Measurements from ENCODE around the gene PTPRJ. TPM values are rescaled to one million over a fixed set of nuclear protein-coding genes. Genes with fewer than 3 reads are reported as not detected.

Gene PTPRJ
- total and polyA plus RNA-seq, 2 experiments from 2014 or later = 4.5 to 9.5 TPM

DNA sequence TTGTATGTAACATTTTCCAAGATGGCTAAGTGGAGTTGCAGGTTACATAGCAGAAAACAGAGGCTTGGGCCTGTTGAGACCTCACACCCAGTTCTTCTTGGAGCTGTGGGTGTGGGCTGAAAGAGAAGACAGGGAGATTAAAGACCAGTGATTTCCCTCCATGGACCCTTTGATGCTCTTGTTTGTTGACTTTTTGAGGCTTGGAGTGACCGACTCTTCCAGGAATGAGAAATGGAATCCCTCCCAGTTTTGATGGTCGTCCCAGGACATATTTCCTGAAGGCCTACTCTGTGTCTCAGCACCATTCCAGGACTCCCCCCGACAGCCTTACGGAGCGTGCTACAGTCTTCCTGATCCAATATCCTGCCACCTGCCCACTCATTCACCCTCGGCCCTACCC is 96.9 kb downstream of the PTPRJ start:
- no peak for DNase-seq
- Histone ChIP-seq H3K4me3 (no peak overlapping the region), H3K4me2 (ENCODE audit: unreplicated experiment) (no peak overlapping the region), H3K9me3 (ENCODE audit: low read depth) (no peaks in the 10 kb centered on the region), H3K9ac (no peak overlapping the region), H3K4me1 (ENCODE audit: insufficient read depth) (peaks cover 14% of the 10 kb centered on the region), H3K27me3 (replicated peaks; ENCODE audit: insufficient read depth) (no peaks in the 10 kb centered on the region), H2AFZ (no peak overlapping the region), H4K20me1 (ENCODE audit: insufficient read depth) (no peaks in the 10 kb centered on the region), H3K9me2 (ENCODE audit: insufficient read depth) (no peaks in the 10 kb centered on the region), H3K27ac (no peak overlapping the region), H3K79me2 (ENCODE audit: insufficient read depth) (peaks cover 60% of the 10 kb centered on the region), H3K36me3 (ENCODE audit: low read depth) (no peaks in the 10 kb centered on the region), H3F3A (ENCODE audit: insufficient read depth) (peaks cover 17% of the 10 kb centered on the region)
- in situ Hi-C loops (cut with MboI) = no loop called here
- TF ChIP-seq EZH2phosphoT487 (IDR thresholded peaks at IDR 0.05; ENCODE audit: insufficient read depth, low read depth) = no peak
- TF ChIP-seq EZH2 (IDR thresholded peaks at IDR 0.05; ENCODE audit: insufficient read depth, poor library complexity, severe bottlenecking) = no peak
- 88 to 94% methylated on average over 6 of the region's 6 CpGs for WGBS, 2 experiments (ENCODE audit: low coverage in 1 of 2, low lambda C conversion rate in 2 of 2, missing lambda C conversion rate in 2 of 2)

DNA sequence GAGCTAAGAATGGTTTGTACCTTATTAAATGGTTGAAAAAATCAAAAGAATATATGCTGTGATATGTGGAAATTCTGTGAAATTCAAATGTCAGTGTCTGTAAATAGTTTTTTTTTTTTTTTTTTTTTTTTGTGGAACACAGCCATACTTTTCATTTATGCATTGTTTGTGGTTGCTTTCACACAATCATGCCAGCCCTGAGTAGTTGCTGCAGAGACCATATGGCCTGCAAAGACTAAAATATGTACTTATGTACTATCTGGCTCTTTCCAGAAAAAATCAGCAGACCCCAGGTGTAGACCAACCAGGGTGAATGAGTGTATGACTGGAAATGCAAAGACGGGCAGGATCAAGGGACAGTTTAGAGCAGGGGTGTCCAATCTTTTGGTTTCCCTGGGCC is 98.3 kb downstream of the PTPRJ start:
- no peak overlapping the region for H3K4me2 ChIP-seq (ENCODE audit: unreplicated experiment)
- in situ Hi-C loops (cut with MboI) = no loop called here
- no peak for DNase-seq
- no peak overlapping the region for H3K4me3 ChIP-seq
- no peaks in the 10 kb centered on the region for H3K27me3 ChIP-seq (replicated peaks; ENCODE audit: insufficient read depth)
- no peaks in the 10 kb centered on the region for H3K9me3 ChIP-seq (ENCODE audit: low read depth)
- no peaks in the 10 kb centered on the region for H3K9me2 ChIP-seq (ENCODE audit: insufficient read depth)
- WGBS, 2 experiments (ENCODE audit: low coverage in 1 of 2, low lambda C conversion rate in 2 of 2, missing lambda C conversion rate in 2 of 2) = 96 to 100% methylated on average over 1 of the region's 1 CpG
- H3K4me1 ChIP-seq (ENCODE audit: insufficient read depth) = peaks cover 14% of the 10 kb centered on the region
- H3F3A ChIP-seq (ENCODE audit: insufficient read depth) = peaks cover 23% of the 10 kb centered on the region
- no peak overlapping the region for H3K9ac ChIP-seq
- TF ChIP-seq EZH2 (IDR thresholded peaks at IDR 0.05; ENCODE audit: insufficient read depth, poor library complexity, severe bottlenecking) (no peak), EZH2phosphoT487 (IDR thresholded peaks at IDR 0.05; ENCODE audit: insufficient read depth, low read depth) (no peak)
- no peaks in the 10 kb centered on the region for H3K36me3 ChIP-seq (ENCODE audit: low read depth)
- H4K20me1 ChIP-seq (ENCODE audit: insufficient read depth) = no peaks in the 10 kb centered on the region
- H3K27ac ChIP-seq = no peak overlapping the region
- no peak overlapping the region for H2AFZ ChIP-seq
- H3K79me2 ChIP-seq (ENCODE audit: insufficient read depth) = peaks cover 70% of the 10 kb centered on the region

DNA sequence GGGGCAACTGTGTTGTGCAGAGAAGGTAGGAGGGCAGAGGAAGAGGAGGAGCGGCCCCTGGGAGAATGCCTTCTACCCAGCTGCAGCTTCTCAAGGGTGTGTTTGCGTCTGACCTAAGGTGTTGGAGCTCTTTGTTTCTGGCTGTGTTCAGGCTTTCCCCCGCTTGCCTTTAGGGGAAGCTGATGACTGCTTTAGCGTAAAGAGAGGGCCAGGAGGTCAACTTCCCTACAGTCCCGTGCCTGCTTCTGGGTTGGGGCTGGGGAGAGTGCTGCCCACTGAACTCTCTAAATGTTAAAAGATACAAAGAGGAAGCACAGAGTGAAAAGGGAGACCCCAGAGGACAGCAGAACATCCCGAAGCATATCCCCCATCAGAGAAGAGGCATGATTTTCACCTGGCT is 99.2 kb downstream of the PTPRJ start:
- Histone ChIP-seq H3K4me1 (ENCODE audit: insufficient read depth) (peaks cover 14% of the 10 kb centered on the region), H3K27ac (no peak overlapping the region), H3F3A (ENCODE audit: insufficient read depth) (peaks cover 23% of the 10 kb centered on the region), H4K20me1 (ENCODE audit: insufficient read depth) (no peaks in the 10 kb centered on the region), H3K9me3 (ENCODE audit: low read depth) (no peaks in the 10 kb centered on the region), H3K36me3 (ENCODE audit: low read depth) (no peaks in the 10 kb centered on the region), H3K9ac (no peak overlapping the region), H2AFZ (no peak overlapping the region), H3K4me2 (ENCODE audit: unreplicated experiment) (no peak overlapping the region), H3K9me2 (ENCODE audit: insufficient read depth) (no peaks in the 10 kb centered on the region), H3K4me3 (no peak overlapping the region), H3K79me2 (ENCODE audit: insufficient read depth) (peaks cover 71% of the 10 kb centered on the region), H3K27me3 (replicated peaks; ENCODE audit: insufficient read depth) (no peaks in the 10 kb centered on the region)
- DNase-seq = no peak
- in situ Hi-C loops (cut with MboI) = no loop called here
- 92% methylated on average over 6 of the region's 6 CpGs for WGBS, 2 experiments (ENCODE audit: low coverage in 1 of 2, low lambda C conversion rate in 2 of 2, missing lambda C conversion rate in 2 of 2)
- TF ChIP-seq EZH2 (IDR thresholded peaks at IDR 0.05; ENCODE audit: insufficient read depth, poor library complexity, severe bottlenecking) (no peak), EZH2phosphoT487 (IDR thresholded peaks at IDR 0.05; ENCODE audit: insufficient read depth, low read depth) (no peak)

GRCh38 chr11:48080301-48080861 is 100.0 kb downstream of the PTPRJ start:
- H3K9ac ChIP-seq = 0 out of 2 replicates have a peak overlapping the region, but pooled peaks have one; percentile 46
- peaks cover 14% of the 10 kb centered on the region for H3K4me1 ChIP-seq (ENCODE audit: insufficient read depth)
- 0 out of 2 replicates have a peak overlapping the region, but pooled peaks have one; percentile 72 for H3K27ac ChIP-seq
- no peak for DNase-seq
- H3F3A ChIP-seq (ENCODE audit: insufficient read depth) = peaks cover 23% of the 10 kb centered on the region
- TF ChIP-seq EZH2phosphoT487 (IDR thresholded peaks at IDR 0.05; ENCODE audit: insufficient read depth, low read depth) = no peak
- no peak for TF ChIP-seq EZH2 (IDR thresholded peaks at IDR 0.05; ENCODE audit: insufficient read depth, poor library complexity, severe bottlenecking)
- H4K20me1 ChIP-seq (ENCODE audit: insufficient read depth) = no peaks in the 10 kb centered on the region
- H3K4me2 ChIP-seq (ENCODE audit: unreplicated experiment) = peak overlapping the region; percentile 57
- H3K27me3 ChIP-seq (replicated peaks; ENCODE audit: insufficient read depth) = no peaks in the 10 kb centered on the region
- 87 to 89% methylated on average over 6 of the region's 6 CpGs for WGBS, 2 experiments (ENCODE audit: low coverage in 1 of 2, low lambda C conversion rate in 2 of 2, missing lambda C conversion rate in 2 of 2)
- no peaks in the 10 kb centered on the region for H3K36me3 ChIP-seq (ENCODE audit: low read depth)
- H3K4me3 ChIP-seq = no peak overlapping the region
- no peaks in the 10 kb centered on the region for H3K9me2 ChIP-seq (ENCODE audit: insufficient read depth)
- in situ Hi-C loops (cut with MboI) = no loop called here
- no peak overlapping the region for H2AFZ ChIP-seq
- peaks cover 76% of the 10 kb centered on the region for H3K79me2 ChIP-seq (ENCODE audit: insufficient read depth)
- H3K9me3 ChIP-seq (ENCODE audit: low read depth) = no peaks in the 10 kb centered on the region
